Activated CD4-positive, alpha-beta T cell treated with anti-CD3 and anti-CD28 coated beads, Interleukin-2, amount 50 U/mL, for 48 hours (primary cell): ENCODE data around the gene XRCC5.

Experiments used
- DNase-seq, 2 experiments: peaks; one replicate each; pipeline ENCODE4 v3.0.0-alpha.2; 2020

The XRCC5 gene

DNA sequence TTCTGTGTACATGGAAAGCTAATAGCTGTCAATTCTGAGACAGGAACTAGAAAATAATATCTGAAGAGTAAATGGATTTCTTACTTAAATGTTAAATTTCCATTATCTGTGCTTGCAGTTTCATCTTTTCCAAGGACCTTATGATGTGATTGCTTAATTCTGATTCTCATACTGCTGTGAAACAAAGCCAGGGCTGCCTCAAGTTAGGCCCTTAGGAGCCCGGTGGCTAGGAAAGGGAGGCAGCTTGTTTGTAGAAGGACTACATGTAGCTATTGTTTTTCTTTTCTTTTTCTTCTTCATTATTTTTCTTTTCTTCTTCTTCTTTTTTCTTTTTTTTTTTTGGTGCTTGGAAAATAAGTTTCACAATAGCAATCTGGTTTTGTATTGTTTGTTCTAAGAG is 50.5 kb downstream of the XRCC5 start:
- no peak for DNase-seq

DNA sequence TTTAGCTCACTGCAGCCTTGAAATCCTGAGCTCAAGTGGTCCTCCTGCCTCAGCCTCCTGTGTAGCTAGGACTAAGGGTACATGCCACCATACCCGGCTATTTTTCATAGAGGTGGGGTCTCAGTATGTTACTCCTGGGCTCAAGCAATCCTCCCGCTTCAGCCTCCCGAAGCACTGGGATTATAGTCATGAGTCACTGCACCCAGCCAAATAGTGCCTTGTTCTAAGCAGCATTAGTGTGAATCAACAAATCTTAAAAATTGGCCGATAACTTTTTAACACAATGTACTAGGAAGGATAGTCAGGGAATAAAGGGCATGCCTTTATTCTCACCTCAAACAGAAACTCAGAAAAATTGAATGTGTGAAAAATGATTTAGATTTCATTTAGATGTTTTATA is 51.6 kb downstream of the XRCC5 start:
- DNase-seq: no peak

DNA sequence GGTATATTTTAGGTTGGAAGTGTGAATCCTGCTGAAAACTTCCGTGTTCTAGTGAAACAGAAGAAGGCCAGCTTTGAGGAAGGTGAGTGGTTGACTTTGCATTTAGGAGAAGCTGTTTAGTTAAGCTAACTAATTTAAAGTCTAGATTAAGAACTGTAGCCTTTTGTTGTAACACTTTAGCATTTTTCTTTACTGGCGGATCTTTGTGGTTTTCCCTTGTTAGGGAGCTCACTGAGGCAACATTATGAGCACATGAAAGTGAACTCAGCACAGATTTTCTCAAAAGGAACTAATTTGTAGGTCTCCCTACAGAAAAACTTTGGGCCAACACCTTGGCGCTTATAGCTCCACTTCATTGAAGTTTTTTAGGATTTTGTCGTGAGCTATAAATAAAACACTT is 52.8 kb downstream of the XRCC5 start:
- no peak for DNase-seq

DNA sequence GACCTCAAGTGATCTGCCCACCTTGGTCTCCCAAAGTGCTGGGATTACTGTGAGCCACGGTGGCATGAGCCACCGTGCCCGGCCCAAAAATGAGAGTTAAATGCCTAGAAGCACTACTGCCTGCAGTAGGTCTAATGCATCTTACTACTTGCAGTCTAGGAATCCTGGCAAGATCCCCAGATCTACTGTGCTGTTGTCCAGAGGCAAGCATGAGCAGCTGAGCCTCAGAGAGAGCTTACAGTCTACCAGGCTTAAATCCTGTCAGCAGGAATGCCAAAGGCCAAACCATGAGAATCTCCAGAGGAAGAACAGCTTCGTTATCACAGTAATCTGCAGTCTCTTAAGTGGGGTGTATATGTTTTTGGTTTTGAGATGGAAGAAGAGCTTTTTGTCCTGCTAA is 54.4 kb downstream of the XRCC5 start:
- DNase-seq: no peak

DNA sequence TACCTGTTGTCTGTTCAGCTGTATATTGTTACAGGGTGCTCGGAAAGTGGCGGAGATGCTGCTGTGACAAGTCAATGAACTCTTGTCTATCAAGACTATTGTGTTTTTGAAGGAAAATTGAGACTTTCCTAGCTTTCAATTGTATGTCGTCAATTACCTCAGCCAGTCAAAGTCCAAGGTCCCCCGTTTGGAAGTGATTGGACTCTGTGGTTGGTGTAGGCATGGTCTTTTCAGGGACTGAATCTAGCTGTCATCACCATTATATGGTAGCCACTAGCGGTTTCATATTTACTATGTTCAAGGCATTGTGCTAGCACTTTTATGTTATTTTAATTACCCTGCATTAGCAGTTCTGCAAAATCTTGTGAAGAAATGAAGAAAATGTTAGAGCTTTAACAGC is 54.9 kb downstream of the XRCC5 start:
- no peak for DNase-seq

DNA sequence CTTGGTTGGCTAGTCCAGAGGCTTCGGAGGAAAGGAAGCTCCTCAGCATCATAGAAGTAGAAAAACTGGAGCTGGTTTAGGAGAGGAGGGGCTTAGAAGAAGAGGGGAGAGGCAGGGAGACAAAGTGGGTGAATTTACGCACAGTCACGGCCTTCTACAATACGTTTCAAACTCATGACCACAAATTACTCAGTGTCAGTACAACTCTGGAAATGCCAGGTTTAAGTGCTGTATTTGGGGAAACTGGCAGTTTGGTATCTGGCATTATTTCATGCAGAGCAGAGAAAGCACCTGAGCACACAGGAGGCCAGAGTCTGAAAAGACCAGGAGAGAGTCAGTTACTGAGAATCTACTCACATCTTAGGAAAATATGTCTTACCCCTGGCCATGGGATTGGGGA is 55.4 kb downstream of the XRCC5 start:
- no peak for DNase-seq

DNA sequence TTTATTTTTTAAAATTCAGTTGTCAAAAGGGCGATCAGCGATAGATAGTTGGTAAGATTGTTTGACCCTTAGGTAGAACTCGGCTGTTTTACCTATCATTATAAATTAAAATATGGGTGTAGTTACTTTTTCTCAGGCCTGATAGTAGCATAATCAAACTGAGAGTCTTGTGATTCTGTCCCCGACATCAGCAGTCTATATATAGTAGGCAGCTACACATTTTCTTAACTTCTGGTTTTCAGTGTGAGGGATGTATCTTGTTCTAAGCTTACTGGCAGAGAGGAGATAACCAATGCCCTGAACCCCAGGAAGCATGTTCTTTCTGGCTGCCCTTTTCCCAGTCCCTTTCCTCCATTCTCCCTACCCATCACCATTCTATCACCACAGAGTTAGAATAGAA is 56.6 kb downstream of the XRCC5 start:
- no peak for DNase-seq

DNA sequence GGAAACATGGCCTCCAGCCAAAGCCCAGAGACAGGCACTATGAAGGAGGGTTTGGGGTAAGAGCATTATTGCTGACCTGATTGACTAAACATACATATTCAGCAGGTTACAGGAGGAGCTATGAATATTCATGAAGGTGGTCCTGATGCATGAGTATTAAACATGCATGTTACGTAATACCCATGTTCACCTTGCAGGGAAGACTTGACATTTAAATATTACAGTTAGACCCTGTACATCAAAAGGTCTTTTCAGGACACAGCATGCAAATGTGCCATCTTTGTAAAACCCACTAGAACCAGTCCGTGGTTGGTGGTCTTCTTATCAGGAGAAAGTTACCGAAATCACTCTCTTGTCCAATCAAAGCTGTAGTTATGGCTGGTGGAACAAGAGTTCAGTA is 59.9 kb downstream of the XRCC5 start:
- no peak for DNase-seq

DNA sequence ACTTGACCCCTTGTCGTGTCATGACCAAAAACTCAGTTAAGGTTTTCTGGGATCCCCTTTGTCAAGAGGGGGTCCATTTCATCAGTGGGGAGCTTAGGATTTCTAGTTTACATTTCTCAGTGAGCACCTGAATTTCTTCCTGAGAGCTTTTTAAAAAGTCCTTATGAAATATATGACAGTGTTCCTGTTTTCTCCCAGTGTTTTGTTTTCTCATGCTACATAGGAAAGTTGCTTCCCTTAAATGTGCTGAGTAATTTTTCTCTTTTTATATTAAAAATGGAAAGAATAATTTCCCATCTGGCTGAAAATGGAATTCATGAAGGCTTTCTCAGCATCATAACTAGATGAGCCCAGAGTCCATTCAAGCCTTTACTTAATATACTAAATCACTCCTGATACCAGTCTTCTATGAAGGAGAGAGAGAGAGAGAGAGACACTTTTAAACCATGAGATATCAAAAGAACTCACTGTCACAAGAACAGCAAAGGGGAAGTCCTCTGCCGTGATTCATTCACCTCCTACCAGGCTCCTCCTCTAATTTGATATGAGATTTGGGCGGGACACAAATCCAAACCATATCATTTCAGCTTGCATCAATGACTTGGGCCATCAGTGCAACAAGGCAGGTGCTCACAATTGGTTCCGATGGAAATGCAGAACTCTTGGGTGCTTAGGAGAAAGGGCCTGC is 61.1 kb downstream of the XRCC5 start:
- DNase-seq: no peak

DNA sequence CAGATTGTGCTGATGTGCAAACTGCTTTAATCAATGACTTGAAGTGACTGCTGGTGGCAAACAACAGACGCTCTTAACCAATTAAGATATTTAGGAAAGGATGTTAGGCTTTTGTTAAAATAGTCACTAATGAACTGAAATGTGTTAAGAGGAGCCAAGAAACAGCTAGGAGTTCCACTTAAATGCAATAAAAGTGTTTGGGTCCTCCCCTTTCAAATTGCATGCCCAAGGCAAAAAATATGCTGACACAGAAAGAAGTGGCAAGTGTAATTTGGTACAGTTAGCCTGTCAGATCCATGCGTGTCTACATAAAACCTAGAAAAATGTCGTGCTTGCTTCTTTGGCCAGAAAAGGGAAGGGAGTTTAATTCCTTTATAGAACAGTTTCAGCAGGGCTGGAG is 61.9 kb downstream of the XRCC5 start:
- no peak for DNase-seq

DNA sequence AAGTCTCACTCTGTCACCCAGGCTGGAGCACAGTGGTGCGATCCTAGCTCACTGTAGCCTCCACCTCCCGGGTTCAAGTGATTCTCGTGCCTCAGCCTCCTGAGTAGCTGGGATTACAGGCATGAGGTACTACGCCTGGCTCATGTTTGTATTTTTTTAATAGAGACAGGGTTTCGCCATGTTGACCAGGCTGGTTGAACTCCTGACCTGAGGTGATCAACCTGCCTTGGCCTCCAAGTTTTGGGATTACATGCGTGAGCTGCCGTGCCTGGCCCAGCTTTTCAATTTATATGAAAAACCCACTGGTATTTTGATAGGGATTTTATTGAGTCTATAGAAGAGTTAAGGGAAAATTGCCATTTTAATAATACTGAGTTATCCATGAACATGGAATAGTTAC is 63.3 kb downstream of the XRCC5 start:
- DNase-seq: no peak

DNA sequence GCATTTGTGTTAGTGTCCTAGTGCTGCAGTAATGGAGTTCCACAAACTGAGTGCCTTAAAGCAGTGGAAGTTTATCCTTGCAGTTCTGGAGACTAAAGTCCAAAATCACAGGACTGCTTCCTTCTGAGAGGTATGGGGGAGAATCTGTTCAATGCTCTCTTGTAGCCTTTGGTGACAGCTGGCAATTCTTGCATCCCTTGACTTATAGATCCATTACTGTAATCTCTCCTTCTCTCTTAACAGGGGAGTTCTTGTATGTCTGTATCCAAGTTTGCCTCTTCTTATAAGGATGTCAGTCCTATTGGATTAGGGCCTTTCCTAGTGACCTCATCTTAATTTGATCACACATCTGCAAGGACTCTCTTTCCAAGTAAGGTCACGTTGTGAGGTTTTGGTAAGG is 69.9 kb downstream of the XRCC5 start:
- no peak for DNase-seq

DNA sequence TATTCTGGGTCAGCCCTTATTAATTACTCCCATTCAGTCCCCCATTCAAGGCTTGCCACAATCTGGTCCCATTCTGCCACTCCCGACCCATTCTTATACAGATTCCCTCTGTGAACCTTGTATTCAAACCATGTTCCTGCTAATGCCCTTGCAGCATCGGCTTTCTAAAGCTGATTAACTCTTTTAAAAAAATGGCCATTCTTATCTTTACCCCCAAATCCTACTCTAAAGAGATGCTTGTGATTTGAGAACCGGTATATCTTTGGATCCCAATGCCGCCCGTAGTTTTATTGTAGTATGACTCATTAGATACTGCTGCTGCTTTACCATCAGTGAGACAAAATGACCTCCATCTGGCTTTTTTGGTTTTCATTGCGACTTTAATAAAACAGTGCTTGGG is 72.2 kb downstream of the XRCC5 start:
- no peak for DNase-seq

DNA sequence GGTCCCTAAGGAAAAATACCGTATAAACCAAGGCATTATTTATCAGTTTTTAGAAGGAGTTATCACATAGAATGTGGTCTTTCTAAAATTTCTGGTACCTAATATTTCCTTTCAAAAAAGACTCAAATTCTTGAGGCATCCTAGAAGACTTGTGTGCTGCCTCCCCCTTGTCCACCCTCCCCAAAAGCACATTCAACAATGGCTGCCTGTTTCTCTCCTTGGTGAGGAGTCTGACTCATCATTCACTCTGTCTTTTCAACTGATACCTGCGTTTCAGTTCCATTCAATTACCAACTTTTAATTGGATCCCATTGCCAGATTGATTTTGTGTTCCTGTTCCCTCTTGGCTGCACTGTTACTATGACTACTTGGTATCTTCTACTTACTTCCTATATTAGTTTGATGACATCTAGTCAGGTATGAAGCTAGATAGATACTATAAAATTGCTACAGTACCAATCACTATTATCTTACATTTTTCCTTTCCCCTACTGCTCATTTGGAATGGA is 72.9 kb downstream of the XRCC5 start:
- no peak for DNase-seq

DNA sequence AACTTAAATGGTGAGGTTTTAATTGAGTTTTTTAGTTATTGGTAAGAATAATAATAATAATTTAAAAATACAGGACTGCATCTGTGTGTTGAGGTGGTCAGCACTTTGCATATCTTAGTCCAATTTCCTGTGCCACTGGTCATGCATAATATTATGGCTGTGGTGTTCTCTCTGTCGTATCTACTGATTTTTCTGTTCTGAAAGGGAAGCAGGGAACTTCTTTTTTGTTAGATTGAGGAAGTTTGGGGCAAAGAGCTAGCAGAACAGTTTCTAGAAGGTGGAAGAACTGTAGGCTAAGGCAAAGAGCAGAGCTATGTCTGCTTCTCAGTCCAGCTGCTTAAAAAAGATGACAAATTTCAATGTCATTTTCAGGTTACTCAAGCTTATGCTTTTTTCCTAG is 74.3 kb downstream of the XRCC5 start:
- DNase-seq: no peak

DNA sequence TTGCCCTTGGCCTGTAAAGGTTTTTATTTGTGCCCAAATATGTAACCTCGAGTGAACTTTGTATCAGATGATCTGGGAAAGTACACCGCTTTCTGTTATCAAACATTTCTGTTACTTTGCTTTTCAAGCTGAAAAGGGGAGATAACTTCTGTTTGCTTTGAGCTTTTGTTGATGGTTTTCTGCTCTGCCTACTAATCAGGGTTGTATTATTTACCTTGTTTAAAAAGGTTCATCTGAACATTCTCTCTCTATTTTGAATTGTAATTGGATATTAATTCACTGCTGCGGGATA is 79.4 kb downstream of the XRCC5 start:
- DNase-seq: no peak

DNA sequence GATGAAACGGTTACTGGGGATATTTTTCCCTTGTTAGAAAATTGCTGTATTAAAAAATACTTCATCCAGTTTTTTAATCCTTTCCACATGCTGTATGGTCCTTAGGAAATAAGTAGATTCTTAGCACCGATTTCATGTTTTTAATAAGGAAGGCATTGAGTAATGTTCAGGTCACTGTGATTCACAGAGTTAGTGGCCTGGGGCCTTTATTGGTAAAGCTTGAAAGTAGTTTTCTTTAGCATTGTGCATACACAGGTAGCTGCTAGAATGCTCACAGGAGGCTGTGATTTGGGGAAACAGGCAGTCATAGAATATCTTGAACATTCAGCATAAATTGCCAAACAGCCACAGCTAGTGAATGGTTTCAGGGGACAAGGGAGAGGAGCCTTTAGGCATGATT is 79.8 kb downstream of the XRCC5 start:
- no peak for DNase-seq

DNA sequence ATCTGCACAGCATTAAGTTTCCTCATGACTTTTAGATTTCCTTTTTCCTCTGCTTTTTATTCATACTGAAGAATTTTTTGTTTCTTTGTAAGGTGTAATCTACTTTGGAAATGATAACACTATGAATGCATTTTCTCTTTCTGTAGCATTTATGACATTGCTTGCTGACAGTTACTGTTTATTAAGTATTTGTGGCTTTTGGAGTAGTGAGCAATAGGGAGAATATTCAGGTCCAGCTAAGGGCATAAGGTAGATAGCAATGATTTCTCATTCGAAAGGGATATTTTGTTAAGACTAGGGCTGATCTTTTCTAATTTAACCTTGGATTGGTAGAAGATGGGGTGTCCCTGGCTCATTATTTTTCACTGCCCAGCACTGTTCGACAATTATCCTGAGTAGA is 80.3 kb downstream of the XRCC5 start:
- DNase-seq: no peak

DNA sequence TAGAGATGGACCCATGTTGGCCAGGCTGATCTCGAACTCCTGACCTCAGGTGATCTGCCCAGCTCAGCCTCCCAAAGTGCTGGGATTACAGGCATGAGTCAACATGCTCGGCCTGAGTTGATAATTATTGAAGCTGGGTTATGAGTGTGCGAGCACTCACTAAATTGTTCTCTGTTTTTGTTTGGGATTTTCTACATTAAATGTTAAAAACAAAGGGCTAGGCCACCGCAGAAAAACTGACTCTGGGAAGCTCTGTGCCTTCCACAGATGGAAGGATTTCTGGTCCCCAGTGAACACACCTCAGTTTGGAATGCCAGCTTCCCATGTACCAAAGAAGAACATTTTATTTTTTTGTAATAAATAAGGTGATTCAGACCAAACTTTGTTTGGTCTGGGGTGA is 83.0 kb downstream of the XRCC5 start:
- DNase-seq: no peak

DNA sequence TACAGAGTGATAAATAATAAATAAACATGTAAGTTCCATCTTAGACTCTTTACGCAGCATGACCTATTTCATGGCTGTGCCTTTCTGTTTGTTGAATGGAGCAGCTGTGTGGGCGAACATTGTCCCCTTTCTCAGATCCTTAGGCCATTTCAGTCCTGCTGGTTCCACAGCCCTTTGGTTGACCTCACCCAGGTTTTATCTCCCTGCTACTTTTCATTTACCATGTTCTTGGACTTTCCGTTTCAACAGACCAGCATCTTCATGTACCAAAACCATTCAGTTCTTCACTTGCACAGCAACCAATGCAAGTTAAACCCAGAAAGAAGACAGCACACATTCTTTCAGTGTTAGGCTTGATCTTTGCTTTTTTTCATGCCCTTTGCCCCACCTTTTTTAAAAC is 83.8 kb downstream of the XRCC5 start:
- no peak for DNase-seq

DNA sequence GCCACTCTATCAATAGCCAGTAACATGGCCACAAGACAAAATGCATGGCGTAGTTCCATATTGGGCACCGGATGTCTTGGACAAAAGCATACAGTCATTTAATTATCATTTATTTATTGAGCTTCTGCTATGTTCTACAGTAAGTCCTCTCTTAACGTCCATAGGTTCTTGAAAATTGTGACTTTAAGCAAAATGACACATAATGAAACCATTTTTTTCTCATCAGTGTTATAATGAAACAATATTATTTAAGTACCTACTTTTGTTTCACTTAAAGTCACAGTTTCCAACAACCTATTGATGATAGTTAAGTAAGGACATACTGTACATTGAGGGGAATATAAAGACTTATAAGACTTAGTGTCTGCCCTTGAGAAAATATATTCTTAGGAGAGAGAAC is 84.9 kb downstream of the XRCC5 start:
- DNase-seq: no peak

DNA sequence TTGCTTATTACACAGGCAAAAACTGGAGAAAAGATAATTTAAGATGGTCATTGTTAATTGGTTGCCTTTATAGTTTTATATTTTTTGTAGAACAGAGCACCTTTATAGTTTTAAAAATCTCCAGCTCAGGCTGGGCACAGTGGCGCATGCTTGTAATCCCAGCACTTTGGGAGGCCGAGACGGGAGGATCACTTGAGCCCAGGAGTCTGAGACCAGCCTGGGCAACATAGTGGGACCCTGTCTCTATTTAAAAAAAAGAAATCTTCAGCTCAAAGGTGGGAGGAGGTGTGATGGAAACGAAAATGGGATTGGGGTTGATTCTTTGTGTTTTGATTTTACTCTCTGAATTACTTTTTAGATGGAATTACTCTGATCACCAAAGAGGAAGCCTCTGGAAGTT is 85.4 kb downstream of the XRCC5 start:
- no peak for DNase-seq

DNA sequence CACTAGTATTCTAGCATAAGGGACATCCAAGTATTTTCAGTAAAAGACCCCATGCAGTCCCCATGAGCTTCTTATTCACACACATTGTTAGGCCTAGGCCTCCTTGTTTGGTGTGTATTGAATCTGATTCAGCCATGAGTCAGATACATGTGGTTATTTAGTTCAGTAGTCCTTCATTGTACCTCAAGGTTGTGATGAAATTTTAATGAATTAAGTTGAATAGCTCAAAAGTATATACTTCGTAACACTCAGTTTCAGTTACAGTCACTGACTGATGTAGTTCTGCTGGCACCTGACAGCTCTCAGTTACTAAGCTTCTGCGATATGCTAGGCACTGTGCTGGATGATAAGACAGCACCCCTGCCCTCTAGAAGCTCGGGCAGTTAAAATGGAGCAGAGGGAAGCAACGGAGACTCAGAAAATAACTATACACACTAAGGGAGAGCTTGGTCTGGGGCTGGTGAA is 86.4 kb downstream of the XRCC5 start:
- DNase-seq: peak; percentile 21 to 39

DNA sequence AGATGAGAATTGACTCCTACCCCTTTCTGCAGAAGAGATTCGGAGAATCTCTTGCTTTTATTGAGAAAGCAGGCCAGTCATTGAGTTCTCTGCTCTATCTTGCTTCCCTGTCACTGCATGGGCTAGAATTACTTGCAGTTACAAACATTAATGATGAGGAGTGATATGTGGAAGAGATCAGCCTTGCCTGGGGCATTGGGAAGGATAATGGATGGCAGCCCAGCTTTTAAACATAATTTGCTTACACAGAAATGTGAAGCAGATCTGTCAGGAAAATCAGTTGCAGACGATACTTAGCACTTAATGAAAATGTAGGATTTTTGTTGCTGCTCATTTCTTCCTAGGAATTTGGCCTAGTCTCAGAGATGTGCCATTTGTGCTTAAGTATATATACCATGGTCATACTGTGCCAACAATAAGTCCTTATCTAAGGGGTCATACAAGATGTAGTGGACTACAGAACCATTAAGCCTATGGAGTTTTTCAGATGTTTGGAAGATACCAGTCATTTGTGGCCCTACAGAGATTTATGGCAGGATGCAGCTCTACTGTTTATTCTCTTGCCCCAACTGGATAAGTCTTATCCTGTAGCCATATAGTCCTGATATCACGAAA is 92.7 kb downstream of the XRCC5 start:
- no peak for DNase-seq

DNA sequence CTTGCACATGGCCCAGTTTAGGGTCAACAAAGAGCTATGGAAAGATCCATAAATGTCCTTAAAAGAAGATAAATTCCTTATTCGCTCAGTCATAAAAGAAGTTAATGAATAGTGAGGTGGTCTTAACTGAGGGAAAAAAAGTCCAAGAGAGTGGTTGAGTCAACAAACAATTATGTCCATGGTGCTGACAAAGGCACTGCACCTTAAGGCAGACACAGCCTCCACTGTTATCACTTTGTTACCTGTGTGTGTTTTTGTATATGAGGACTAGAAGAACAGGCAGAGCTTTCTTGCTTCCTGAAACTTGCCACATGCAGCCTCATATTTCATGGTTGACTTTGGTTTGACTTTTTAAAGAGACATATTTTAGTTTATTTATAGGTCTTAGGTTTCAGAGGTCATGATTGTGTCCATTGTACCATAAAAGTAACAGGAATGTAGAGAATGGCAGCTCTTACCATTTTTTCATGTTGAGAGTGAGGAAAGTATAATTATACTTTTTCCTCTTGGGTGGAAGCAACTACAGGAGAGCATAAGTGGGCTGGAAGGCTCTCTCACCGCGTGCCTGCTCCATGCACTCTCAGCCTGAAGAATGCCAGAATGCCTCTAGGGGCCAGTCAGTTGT is 93.6 kb downstream of the XRCC5 start:
- DNase-seq: no peak
